ENCODE results near the gene U2AF2.

- TF ChIP-seq, protein P1, sequence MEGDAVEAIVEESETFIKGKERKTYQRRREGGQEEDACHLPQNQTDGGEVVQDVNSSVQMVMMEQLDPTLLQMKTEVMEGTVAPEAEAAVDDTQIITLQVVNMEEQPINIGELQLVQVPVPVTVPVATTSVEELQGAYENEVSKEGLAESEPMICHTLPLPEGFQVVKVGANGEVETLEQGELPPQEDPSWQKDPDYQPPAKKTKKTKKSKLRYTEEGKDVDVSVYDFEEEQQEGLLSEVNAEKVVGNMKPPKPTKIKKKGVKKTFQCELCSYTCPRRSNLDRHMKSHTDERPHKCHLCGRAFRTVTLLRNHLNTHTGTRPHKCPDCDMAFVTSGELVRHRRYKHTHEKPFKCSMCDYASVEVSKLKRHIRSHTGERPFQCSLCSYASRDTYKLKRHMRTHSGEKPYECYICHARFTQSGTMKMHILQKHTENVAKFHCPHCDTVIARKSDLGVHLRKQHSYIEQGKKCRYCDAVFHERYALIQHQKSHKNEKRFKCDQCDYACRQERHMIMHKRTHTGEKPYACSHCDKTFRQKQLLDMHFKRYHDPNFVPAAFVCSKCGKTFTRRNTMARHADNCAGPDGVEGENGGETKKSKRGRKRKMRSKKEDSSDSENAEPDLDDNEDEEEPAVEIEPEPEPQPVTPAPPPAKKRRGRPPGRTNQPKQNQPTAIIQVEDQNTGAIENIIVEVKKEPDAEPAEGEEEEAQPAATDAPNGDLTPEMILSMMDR (conservative IDR thresholded peaks at IDR 0.05; ENCODE audit: low read depth, low read length): no peak
- no peak for TF ChIP-seq EZH2 (IDR thresholded peaks at IDR 0.05; ENCODE audit: low read length, unreplicated experiment)
Observed at GRCh38 chr19:55619286-55619685, 35.5 kb upstream of the U2AF2 start.
